ENCODE data around the gene SLPI. TPM values are rescaled to one million over a fixed set of nuclear protein-coding genes. Genes with fewer than 3 reads are reported as not detected.

The SLPI gene
- total and polyA plus RNA-seq, 2 donors (not counting 3 experiments of a cell fraction or from before 2014, with no cell fraction given), result not detected

GRCh38 chr20:45257711-45258110, 3.3 kb upstream of the SLPI start:
- POLR2A ChIA-PET, result no interaction called here
- DNase-seq (ENCODE audit: low read depth, low spot score), result no peak
- H3K4me2 ChIP-seq (ENCODE audit: insufficient read depth, low read length), result no peak overlapping the region
- FAIRE-seq, result no peak
- no peak overlapping the region for H3K9ac ChIP-seq (replicated peaks; ENCODE audit: extremely low read depth, insufficient read depth, low read length)
- H3K4me1 ChIP-seq (ENCODE audit: control insufficient read depth, extremely low read depth, insufficient read depth, low read length), result no peaks in the 10 kb centered on the region
- H2AFZ ChIP-seq (ENCODE audit: low read depth, low read length), result no peak overlapping the region
- no peaks in the 10 kb centered on the region for H3K79me2 ChIP-seq (ENCODE audit: control insufficient read depth, insufficient read depth, low read length)
- H3K27me3 ChIP-seq (ENCODE audit: control insufficient read depth in 2 of 2, insufficient read depth in 2 of 2, low read length in 2 of 2), result peaks cover 0 to under 1% of the 10 kb centered on the region in 2 experiments
- dilution Hi-C loops (cut with MboI; ENCODE audit: extremely low pct_ligation_motif_present, low sequenced_read_pairs) (no loop called here), intact Hi-C loops (cut with micrococcal nuclease) (no loop called here)
- H3K4me3 ChIP-seq (replicated peaks in 1 of 3; ENCODE audit: insufficient read depth in 1 of 3, low read depth in 1 of 3, low read length in 3 of 3), result no peak overlapping the region
- no peak overlapping the region for H3K27ac ChIP-seq (ENCODE audit: insufficient read depth, low read depth, low read length)
- H3K9me3 ChIP-seq (replicated peaks; ENCODE audit: control insufficient read depth, insufficient read depth, low read length), result no peaks in the 10 kb centered on the region
- TF ChIP-seq MYC (IDR thresholded peaks at IDR 0.05; ENCODE audit: low read depth, low read length) (no peak), JUN (IDR thresholded peaks at IDR 0.05; ENCODE audit: borderline replicate concordance, insufficient read depth, insufficient read length, low read depth) (no peak), POLR2A (IDR thresholded peaks at IDR 0.05; ENCODE audit: low read depth, low read length) (no peak), MAX (IDR thresholded peaks at IDR 0.05; ENCODE audit: insufficient read depth, insufficient read length) (no peak), POLR2AphosphoS5 (IDR thresholded peaks at IDR 0.05; ENCODE audit: insufficient read depth, low read depth, low read length) (no peak), CTCF (IDR thresholded peaks at IDR 0.05; ENCODE audit: extremely low read depth in 1 of 2, insufficient read depth in 1 of 2, low read depth in 1 of 2, low read length in 2 of 2) (no peak), FOS (IDR thresholded peaks at IDR 0.05; ENCODE audit: borderline replicate concordance, insufficient read depth, low read length) (no peak), GATA2 (IDR thresholded peaks at IDR 0.05; ENCODE audit: insufficient read depth, insufficient read length, low read depth, low read length) (no peak), EZH2 (IDR thresholded peaks at IDR 0.05; ENCODE audit: borderline replicate concordance, low read depth, low read length, severe bottlenecking) (no peak)
- no peaks in the 10 kb centered on the region for H3K36me3 ChIP-seq (ENCODE audit: control insufficient read depth in 2 of 2, extremely low read depth in 1 of 2, insufficient read depth in 2 of 2, low read length in 2 of 2)
- H3K9me1 ChIP-seq (replicated peaks; ENCODE audit: control insufficient read depth, extremely low read depth, insufficient read depth, low read length), result no peaks in the 10 kb centered on the region
- no peaks in the 10 kb centered on the region for H4K20me1 ChIP-seq (replicated peaks; ENCODE audit: control insufficient read depth, extremely low read depth, insufficient read depth, low read length)
- no TSS peak for BruUV-seq (replicated peaks)
- CTCF ChIA-PET, result no interaction called here

Data from endothelial cell of umbilical vein (primary cell).